Measurements from ENCODE around the gene PRKD1. TPM values are rescaled to one million over a fixed set of nuclear protein-coding genes. Genes with fewer than 3 reads are reported as not detected.

The PRKD1 gene
- total RNA-seq, 1 experiment from 2014 or later: 2.7 TPM

DNA sequence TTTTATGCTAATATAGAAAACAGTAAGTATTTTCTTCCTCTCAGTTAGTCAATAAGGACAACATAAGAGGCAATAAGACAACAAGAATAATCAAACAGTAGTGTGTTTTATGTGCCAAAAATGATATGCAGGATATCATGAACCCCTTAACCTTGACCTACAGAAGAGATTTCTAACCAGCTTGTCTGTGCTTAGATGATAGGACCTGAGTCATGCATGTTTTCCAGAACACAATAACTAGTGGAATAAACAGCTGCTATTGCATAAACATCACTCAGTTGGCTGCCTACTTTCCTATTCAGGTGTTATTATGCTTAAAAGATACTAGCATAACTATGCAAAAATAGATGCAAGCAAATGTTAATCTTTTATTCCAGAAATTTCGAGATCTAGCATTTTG, 282.5 kb downstream of the PRKD1 start:
- Mint-ChIP-seq H3K9me3 (peaks cover 31 to 37% of the 10 kb centered on the region in 2 experiments), H3K36me3 (ENCODE audit: insufficient read depth in 1 of 3, low read depth in 3 of 3) (peaks cover 28 to 32% (median 32%) of the 10 kb centered on the region in 3 experiments)
- TF ChIP-seq, protein P1, sequence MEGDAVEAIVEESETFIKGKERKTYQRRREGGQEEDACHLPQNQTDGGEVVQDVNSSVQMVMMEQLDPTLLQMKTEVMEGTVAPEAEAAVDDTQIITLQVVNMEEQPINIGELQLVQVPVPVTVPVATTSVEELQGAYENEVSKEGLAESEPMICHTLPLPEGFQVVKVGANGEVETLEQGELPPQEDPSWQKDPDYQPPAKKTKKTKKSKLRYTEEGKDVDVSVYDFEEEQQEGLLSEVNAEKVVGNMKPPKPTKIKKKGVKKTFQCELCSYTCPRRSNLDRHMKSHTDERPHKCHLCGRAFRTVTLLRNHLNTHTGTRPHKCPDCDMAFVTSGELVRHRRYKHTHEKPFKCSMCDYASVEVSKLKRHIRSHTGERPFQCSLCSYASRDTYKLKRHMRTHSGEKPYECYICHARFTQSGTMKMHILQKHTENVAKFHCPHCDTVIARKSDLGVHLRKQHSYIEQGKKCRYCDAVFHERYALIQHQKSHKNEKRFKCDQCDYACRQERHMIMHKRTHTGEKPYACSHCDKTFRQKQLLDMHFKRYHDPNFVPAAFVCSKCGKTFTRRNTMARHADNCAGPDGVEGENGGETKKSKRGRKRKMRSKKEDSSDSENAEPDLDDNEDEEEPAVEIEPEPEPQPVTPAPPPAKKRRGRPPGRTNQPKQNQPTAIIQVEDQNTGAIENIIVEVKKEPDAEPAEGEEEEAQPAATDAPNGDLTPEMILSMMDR (conservative IDR thresholded peaks at IDR 0.05): no peak

More for the DNA sequence above, 282.5 kb downstream of the PRKD1 start:
- H3K4me1 ChIP-seq (ENCODE audit: insufficient read depth, low read length): no peaks in the 10 kb centered on the region
- H3K27ac ChIP-seq (ENCODE audit: insufficient read length, low read depth, low read length): no peak overlapping the region
- no CpG with 5 or more reads among the region's 1 CpG for WGBS (ENCODE audit: extremely low coverage, insufficient read length, low lambda C conversion rate)
- peaks cover 6 to 17% of the 10 kb centered on the region in 2 experiments for H3K4me1 Mint-ChIP-seq
- no peak overlapping the region for H2BK15ac ChIP-seq (ENCODE audit: low read depth, low read length)
- no peak overlapping the region for H3K14ac ChIP-seq (ENCODE audit: insufficient read depth, low read length)
- H4K8ac ChIP-seq (replicated peaks; ENCODE audit: insufficient read length, low read depth, low read length): no peak overlapping the region
- H3K4me2 ChIP-seq (ENCODE audit: insufficient read depth, insufficient read length, low read length): no peak overlapping the region
- H3K4ac ChIP-seq (ENCODE audit: low read depth, low read length): no peak overlapping the region
- no peaks in the 10 kb centered on the region for H3K27me3 ChIP-seq (ENCODE audit: insufficient read depth, low read length)
- no peak overlapping the region for H4K5ac ChIP-seq (ENCODE audit: insufficient read length, low read depth, low read length)
- DNase-seq: no peak
- H3K23me2 ChIP-seq (ENCODE audit: insufficient read length, low read depth, low read length, poor library complexity, severe bottlenecking): no peaks in the 10 kb centered on the region
- H3K23ac ChIP-seq (ENCODE audit: insufficient read length, low read depth, low read length): no peak overlapping the region
- H3K9me3 ChIP-seq (ENCODE audit: control insufficient read depth, low read depth, low read length): peaks cover 10% of the 10 kb centered on the region
- no peaks in the 10 kb centered on the region for H3K79me1 ChIP-seq (ENCODE audit: insufficient read depth, low read depth, low read length, poor library complexity, severe bottlenecking)
- H2BK120ac ChIP-seq (ENCODE audit: low read depth, low read length, poor library complexity, severe bottlenecking): no peak overlapping the region
- H3K4me3 Mint-ChIP-seq: no peak overlapping the region
- H3K56ac ChIP-seq (ENCODE audit: insufficient read length, low read depth, low read length): no peak overlapping the region
- no peak overlapping the region for H3K18ac ChIP-seq (ENCODE audit: insufficient read length, low read depth, low read length)
- no peak overlapping the region for H2AFZ ChIP-seq (ENCODE audit: low read length)
- H3K9ac ChIP-seq (ENCODE audit: extremely low read depth, insufficient read length, low read length): no peak overlapping the region
- H4K20me1 ChIP-seq (ENCODE audit: control insufficient read depth, insufficient read depth, insufficient read length): no peaks in the 10 kb centered on the region
- H2AK5ac ChIP-seq (ENCODE audit: insufficient read length, low read length): no peak overlapping the region
- no peak overlapping the region for H2BK12ac ChIP-seq (ENCODE audit: insufficient read length, low read depth, low read length)
- no peak overlapping the region for H3K27ac Mint-ChIP-seq
- H2BK20ac ChIP-seq (ENCODE audit: low read depth, low read length, poor library complexity, severe bottlenecking): no peak overlapping the region
- H2BK5ac ChIP-seq (ENCODE audit: insufficient read length, low read length): no peak overlapping the region
- H3K79me2 ChIP-seq (ENCODE audit: insufficient read depth, low read length): no peaks in the 10 kb centered on the region
- H4K91ac ChIP-seq (ENCODE audit: insufficient read length, low read depth, low read length): no peak overlapping the region
- no peaks in the 10 kb centered on the region for H3K27me3 Mint-ChIP-seq (ENCODE audit: low read depth)
- no peak overlapping the region for H3T11ph ChIP-seq (ENCODE audit: low read length)
